ENCODE data around the gene NAB1.

Gene NAB1

GRCh38 chr2:190663839-190664238, 15.0 kb downstream of the NAB1 start:
- FAIRE-seq (no peak), DNase-seq (ENCODE audit: insufficient read length, low spot score) (no peak)
- no peak for TF ChIP-seq CTCF (IDR thresholded peaks at IDR 0.05; ENCODE audit: insufficient read depth, missing control alignments)

GRCh38 chr2:190664240-190664639, 15.4 kb downstream of the NAB1 start:
- no peak for DNase-seq (ENCODE audit: insufficient read length, low spot score)
- TF ChIP-seq CTCF (IDR thresholded peaks at IDR 0.05; ENCODE audit: insufficient read depth, missing control alignments) = no peak
- FAIRE-seq = no peak

- FAIRE-seq (no peak), DNase-seq (ENCODE audit: insufficient read length, low spot score) (no peak)
- no peak for TF ChIP-seq CTCF (IDR thresholded peaks at IDR 0.05; ENCODE audit: insufficient read depth, missing control alignments)
These were observed 18.0 kb downstream of the NAB1 start for GRCh38 chr2:190666895-190667294.

GRCh38 chr2:190668892-190669291, 20.0 kb downstream of the NAB1 start:
- no peak for TF ChIP-seq CTCF (IDR thresholded peaks at IDR 0.05; ENCODE audit: insufficient read depth, missing control alignments)
- FAIRE-seq = no peak
- no peak for DNase-seq (ENCODE audit: insufficient read length, low spot score)

- DNase-seq (ENCODE audit: insufficient read length, low spot score) (no peak), FAIRE-seq (no peak)
- TF ChIP-seq CTCF (IDR thresholded peaks at IDR 0.05; ENCODE audit: insufficient read depth, missing control alignments) = no peak
These were observed 21.5 kb downstream of the NAB1 start for GRCh38 chr2:190670182-190670946.

- no peak for FAIRE-seq
- DNase-seq (ENCODE audit: insufficient read length, low spot score) = no peak
- no peak for TF ChIP-seq CTCF (IDR thresholded peaks at IDR 0.05; ENCODE audit: insufficient read depth, missing control alignments)
These were observed 26.2 kb downstream of the NAB1 start for GRCh38 chr2:190674966-190675650.

GRCh38 chr2:190677255-190677654, 28.4 kb downstream of the NAB1 start:
- FAIRE-seq = no peak
- no peak for TF ChIP-seq CTCF (IDR thresholded peaks at IDR 0.05; ENCODE audit: insufficient read depth, missing control alignments)

More at GRCh38 chr2:190677255-190677654, 28.4 kb downstream of the NAB1 start:
- no peak for DNase-seq (ENCODE audit: insufficient read length, low spot score)

Measured in D721Med (cell line).